ENCODE measurements around the gene RFX7. TPM values are rescaled to one million over a fixed set of nuclear protein-coding genes. Genes with fewer than 3 reads are reported as not detected.

Gene RFX7
- total and polyA plus RNA-seq, 10 donors, result 2.7 to 30.2 (median 20.9) TPM

DNA sequence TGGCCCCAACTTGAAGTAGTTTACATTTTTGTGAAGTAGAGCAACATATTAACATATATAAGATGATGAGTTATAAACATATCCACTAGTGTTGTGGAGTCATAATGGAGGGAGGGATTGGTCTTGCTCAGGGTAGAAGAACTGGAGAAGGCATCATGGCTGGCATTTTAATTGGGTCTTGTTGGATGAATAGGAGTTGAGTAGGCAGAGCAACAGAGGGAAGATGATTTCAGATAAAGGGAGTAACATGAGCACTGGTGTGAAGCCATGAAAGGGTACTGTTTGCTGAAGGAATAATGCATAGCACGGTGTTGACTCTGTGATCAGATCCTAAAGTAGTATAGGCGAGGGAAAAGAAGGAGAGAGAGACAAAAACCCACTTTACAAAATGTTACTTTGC is 3.6 kb upstream of the RFX7 start:
- no peak overlapping the region for H3K4me3 ChIP-seq
- no peak overlapping the region for H3K27ac ChIP-seq
- no peak for DNase-seq
- H3K27me3 ChIP-seq (replicated peaks in 1 of 7), result no peaks in the 10 kb centered on the region
- peaks cover 14 to 35% (median 27%) of the 10 kb centered on the region in 6 donors for H3K4me1 ChIP-seq
- WGBS, 5 donors, result 87 to 96% (median 90%) methylated on average over 2 of the region's 2 CpGs
- H3K36me3 ChIP-seq, result no peaks in the 10 kb centered on the region
- no peaks in the 10 kb centered on the region for H3K9me3 ChIP-seq
- no peak for TF ChIP-seq POLR2AphosphoS5 (IDR thresholded peaks at IDR 0.05)
- TF ChIP-seq POLR2A (IDR thresholded peaks at IDR 0.05), result no peak
- TF ChIP-seq, protein P1, sequence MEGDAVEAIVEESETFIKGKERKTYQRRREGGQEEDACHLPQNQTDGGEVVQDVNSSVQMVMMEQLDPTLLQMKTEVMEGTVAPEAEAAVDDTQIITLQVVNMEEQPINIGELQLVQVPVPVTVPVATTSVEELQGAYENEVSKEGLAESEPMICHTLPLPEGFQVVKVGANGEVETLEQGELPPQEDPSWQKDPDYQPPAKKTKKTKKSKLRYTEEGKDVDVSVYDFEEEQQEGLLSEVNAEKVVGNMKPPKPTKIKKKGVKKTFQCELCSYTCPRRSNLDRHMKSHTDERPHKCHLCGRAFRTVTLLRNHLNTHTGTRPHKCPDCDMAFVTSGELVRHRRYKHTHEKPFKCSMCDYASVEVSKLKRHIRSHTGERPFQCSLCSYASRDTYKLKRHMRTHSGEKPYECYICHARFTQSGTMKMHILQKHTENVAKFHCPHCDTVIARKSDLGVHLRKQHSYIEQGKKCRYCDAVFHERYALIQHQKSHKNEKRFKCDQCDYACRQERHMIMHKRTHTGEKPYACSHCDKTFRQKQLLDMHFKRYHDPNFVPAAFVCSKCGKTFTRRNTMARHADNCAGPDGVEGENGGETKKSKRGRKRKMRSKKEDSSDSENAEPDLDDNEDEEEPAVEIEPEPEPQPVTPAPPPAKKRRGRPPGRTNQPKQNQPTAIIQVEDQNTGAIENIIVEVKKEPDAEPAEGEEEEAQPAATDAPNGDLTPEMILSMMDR (IDR thresholded peaks at IDR 0.05 in 8 of 11, conservative IDR thresholded peaks at IDR 0.05 in 3 of 11), result no peak
- intact Hi-C loops (cut with DNase I; ENCODE audit: low total_unique reads), result no loop called here

DNA sequence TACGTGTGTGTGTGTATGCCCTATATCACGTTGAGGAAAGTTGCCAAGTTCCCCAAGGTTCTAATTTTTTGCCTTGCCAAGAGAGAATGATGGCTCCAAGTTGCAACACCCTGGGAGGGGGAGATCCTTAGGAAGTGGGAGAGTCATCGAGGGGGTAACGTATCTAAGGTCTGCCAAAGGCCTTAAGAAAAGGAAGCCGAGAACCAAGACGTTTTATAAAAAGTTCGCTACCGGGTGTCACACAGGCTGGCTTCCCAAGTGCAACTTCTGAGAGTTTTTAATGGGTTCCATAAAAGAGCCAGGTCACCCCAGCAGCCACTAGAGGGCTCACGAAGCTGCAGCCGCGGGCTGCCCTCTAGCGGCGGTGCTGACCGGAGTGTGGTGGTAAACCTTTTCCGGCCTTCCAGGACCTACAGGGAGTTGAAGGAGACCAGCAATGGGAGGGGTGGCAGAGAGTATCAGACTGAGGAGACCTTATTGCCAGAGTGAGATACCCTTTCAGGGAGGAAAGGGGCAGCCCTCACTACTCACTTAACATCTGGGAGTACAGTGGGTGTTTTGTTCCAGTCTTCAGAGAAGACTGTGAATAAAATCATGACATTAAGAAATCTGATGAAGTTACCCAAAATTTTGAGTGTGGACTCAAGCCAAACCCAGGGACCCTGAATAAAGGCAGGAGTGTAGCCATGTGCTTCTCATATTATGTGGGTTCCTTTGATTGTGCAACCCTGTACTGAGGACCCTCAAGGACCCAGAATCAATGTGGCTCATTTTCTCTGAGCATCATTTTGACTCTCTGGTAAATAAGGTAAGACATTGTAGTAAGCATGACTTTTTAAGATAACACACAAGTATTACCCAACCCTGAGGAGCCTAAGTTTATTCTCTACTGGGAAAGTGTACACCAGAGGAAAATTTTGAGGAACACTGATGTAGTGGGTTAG is 2.5 kb upstream of the RFX7 start:
- TF ChIP-seq POLR2A (IDR thresholded peaks at IDR 0.05) (no peak), POLR2AphosphoS5 (IDR thresholded peaks at IDR 0.05) (peak; percentile 74 to 76 (median 75))
- TF ChIP-seq, protein P1 (IDR thresholded peaks at IDR 0.05 in 8 of 11, conservative IDR thresholded peaks at IDR 0.05 in 3 of 11), result peak; percentile 90 to 99 (median 97)
- no peaks in the 10 kb centered on the region for H3K27me3 ChIP-seq (replicated peaks in 1 of 7)
- H3K36me3 ChIP-seq, result no peaks in the 10 kb centered on the region
- DNase-seq, result peak; percentile 97
- intact Hi-C loops (cut with DNase I; ENCODE audit: low total_unique reads), result no loop called here
- peaks cover 20 to 46% (median 39%) of the 10 kb centered on the region in 6 donors for H3K4me1 ChIP-seq
- WGBS, 5 donors, result 0 to 2% (median 2%) methylated on average over 15 of the region's 15 CpGs
- H3K9me3 ChIP-seq, result no peaks in the 10 kb centered on the region
- peak overlapping the region in 6 of 8 donors; percentile 14 to 93 (median 46) for H3K4me3 ChIP-seq
- H3K27ac ChIP-seq, result peak overlapping the region; percentile 33 to 93 (median 92)

DNA sequence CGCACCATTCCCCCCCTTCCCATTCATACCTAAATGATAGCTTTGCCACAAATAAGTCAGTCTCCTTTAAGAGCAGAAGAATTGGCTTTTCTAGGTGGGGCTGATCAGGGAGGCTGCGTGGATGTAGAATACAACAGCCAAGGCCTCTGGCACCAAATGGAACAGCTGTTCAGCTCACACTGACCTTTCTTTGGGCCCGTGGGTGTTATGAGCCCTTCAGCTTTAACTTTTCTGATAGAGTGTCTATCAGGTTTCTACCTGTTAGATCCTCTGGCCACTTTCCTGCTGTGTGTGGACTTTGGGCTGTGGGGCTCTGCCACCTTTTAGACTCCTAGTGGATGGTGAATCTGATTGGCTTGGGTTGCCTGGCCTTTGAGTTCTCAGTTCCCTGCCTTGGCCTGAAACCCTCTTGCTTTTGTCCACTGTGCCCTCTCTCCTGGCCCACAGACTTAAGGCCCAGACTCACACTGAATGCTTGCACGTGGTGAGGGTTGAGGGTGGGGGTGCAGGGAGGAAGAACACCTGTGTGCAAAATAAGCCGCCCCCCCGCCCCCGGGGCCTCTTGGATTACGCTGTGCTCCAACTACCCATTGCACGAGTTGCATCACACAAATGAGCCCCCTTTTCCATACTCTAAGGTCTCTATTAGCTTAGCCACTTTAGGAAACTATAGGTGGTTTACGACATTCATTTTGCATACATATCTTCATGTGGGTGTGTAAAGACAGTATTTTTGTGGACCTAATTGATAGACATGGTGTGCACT is 1.3 kb upstream of the RFX7 start:
- TF ChIP-seq POLR2AphosphoS5 (IDR thresholded peaks at IDR 0.05), result no peak
- no peak for TF ChIP-seq POLR2A (IDR thresholded peaks at IDR 0.05)
- TF ChIP-seq, protein P1 (IDR thresholded peaks at IDR 0.05 in 8 of 11, conservative IDR thresholded peaks at IDR 0.05 in 3 of 11), result no peak
- 42 to 61% (median 50%) methylated on average over 10 of the region's 10 CpGs for WGBS, 5 donors
- H3K27me3 ChIP-seq (replicated peaks in 1 of 7), result no peaks in the 10 kb centered on the region
- no peaks in the 10 kb centered on the region for H3K9me3 ChIP-seq
- peak; percentile 85 for DNase-seq
- H3K4me1 ChIP-seq, result peaks cover 26 to 57% (median 50%) of the 10 kb centered on the region in 6 donors
- H3K27ac ChIP-seq, result peak overlapping the region; percentile 63 to 93 (median 92)
- intact Hi-C loops (cut with DNase I; ENCODE audit: low total_unique reads), result no loop called here
- H3K36me3 ChIP-seq, result no peaks in the 10 kb centered on the region
- peak overlapping the region in 6 of 8 donors; percentile 59 to 93 (median 78) for H3K4me3 ChIP-seq

Data from spleen (tissue), 11 donors.